ENCODE measurements around the gene LRP5. TPM values are rescaled to one million over a fixed set of nuclear protein-coding genes. Genes with fewer than 3 reads are reported as not detected.

Gene LRP5
- total RNA-seq, 1 experiment from 2014 or later = 55.2 TPM

- RAD21 ChIA-PET (ENCODE audit: low non-redundant PET in 1 of 2, low total read pairs in 2 of 2, uncharacterized antibody in 2 of 2, unreplicated experiment in 2 of 2) = no interaction called here
- no TSS peak for BruUV-seq (replicated peaks)
- no peaks in the 10 kb centered on the region for H3K9me3 ChIP-seq (ENCODE audit: control insufficient read depth in 1 of 2, insufficient read depth in 1 of 2, low read depth in 1 of 2, low read length in 2 of 2)
- no peaks in the 10 kb centered on the region for H3K27me3 ChIP-seq (ENCODE audit: insufficient read depth, low read length)
- no peaks in the 10 kb centered on the region for H3K9me2 ChIP-seq (ENCODE audit: insufficient read depth)
- no peak overlapping the region for H2AFZ ChIP-seq (ENCODE audit: low read depth, low read length, poor library complexity, severe bottlenecking)
- no peak overlapping the region for H3K4me3 ChIP-seq (replicated peaks in 1 of 2; ENCODE audit: low read depth in 1 of 2, low read length in 2 of 2)
- H3K4me2 ChIP-seq (ENCODE audit: low read length) = no peak overlapping the region
- POLR2A ChIA-PET = no interaction called here
- H3K36me3 ChIP-seq (ENCODE audit: control insufficient read depth in 1 of 2, insufficient read depth in 2 of 2, low read length in 2 of 2) = peaks cover 3 to 6% of the 10 kb centered on the region in 2 experiments; a peak in 2 of 4 replicates
- H3K79me2 ChIP-seq (ENCODE audit: insufficient read depth, low read length) = no peaks in the 10 kb centered on the region
- no peak for TF ChIP-seq RAD21 (IDR thresholded peaks at IDR 0.05; ENCODE audit: low read depth)
- no peak for TF ChIP-seq SIN3A (IDR thresholded peaks at IDR 0.05; ENCODE audit: low read depth)
- no peak for TF ChIP-seq POLR2AphosphoS5 (IDR thresholded peaks at IDR 0.05; ENCODE audit: low read depth, low read length)
- TF ChIP-seq YY1 (IDR thresholded peaks at IDR 0.05; ENCODE audit: extremely low read depth, insufficient replicate concordance, low read depth, low read length) = no peak
- no peak for TF ChIP-seq POLR2A (IDR thresholded peaks at IDR 0.05; ENCODE audit: borderline replicate concordance, extremely low read depth, insufficient read depth, insufficient read length)
- no peak for TF ChIP-seq EGR1 (IDR thresholded peaks at IDR 0.05; ENCODE audit: low read depth)
- TF ChIP-seq ZFX (IDR thresholded peaks at IDR 0.05) = no peak
- no peak for TF ChIP-seq ZNF274 (IDR thresholded peaks at IDR 0.05; ENCODE audit: low read depth, low read length)
- TF ChIP-seq ZBTB33 (IDR thresholded peaks at IDR 0.05; ENCODE audit: extremely low read depth, insufficient replicate concordance, low read length) = no peak
- TF ChIP-seq SRF (IDR thresholded peaks at IDR 0.05; ENCODE audit: low read depth) = no peak
- no peak for TF ChIP-seq TCF7L2 (IDR thresholded peaks at IDR 0.05; ENCODE audit: borderline replicate concordance, extremely low read depth, insufficient read depth, insufficient read length)
- no peak overlapping the region for H3K27ac ChIP-seq (ENCODE audit: low read depth, low read length)
- intact Hi-C loops (cut with micrococcal nuclease) = no loop called here
- no peaks in the 10 kb centered on the region for H4K20me1 ChIP-seq (ENCODE audit: insufficient read depth)
- CTCF ChIA-PET = no interaction called here
- ATAC-seq = no peak
- H3K9ac ChIP-seq (ENCODE audit: low read length) = no peak overlapping the region
- H3K4me1 ChIP-seq (ENCODE audit: control insufficient read depth in 1 of 2, insufficient read depth in 2 of 2, low read length in 2 of 2) = no peaks in the 10 kb centered on the region
- no peak for DNase-seq (ENCODE audit: low read depth, low spot score)
Observed at GRCh38 chr11:68372114-68372513, 59.7 kb downstream of the LRP5 start.

Measured in HCT116 (cell line).